NCI-H69 (cell line): ENCODE data around the gene EXOC4.
"Not testable (repeated sequence)": the region's sequence is repeated elsewhere in the genome, so short reads cannot be mapped to it uniquely, and the experiment has no call there.

ENCODE experiments used
- DNase-seq: peaks from one replicate; lab custom pipeline; 2025; lab: John Stamatoyannopoulos, UW

EXOC4 gene

GRCh38 chr7:133751079-133751478, 498.2 kb downstream of the EXOC4 start:
- no peak for DNase-seq

DNA sequence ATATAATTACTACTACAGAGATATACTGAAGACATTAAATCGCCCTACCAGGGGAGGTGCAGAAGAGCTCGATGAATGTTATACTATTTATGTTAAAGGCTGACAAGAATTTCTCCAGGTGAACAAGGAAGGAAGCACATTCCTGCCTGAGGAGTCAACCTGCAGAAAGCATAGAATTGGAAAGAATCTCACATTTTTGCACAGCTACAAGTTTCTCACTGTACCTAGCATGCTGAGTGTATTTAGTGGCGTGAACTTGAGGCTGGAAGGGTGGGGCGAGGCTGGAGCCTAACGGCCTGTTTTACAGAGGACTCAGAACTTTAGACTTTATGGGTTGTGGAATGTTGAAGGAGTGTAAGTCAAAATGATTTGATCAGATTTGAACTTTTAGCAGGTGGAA, 500.6 kb downstream of the EXOC4 start:
- DNase-seq: no peak

- DNase-seq: peak; percentile 70
These were observed 501.8 kb downstream of the EXOC4 start for GRCh38 chr7:133754708-133755107.

GRCh38 chr7:133755901-133756300, 503.0 kb downstream of the EXOC4 start:
- peak; percentile 89 for DNase-seq

- no peak for DNase-seq
These were observed 508.6 kb downstream of the EXOC4 start for GRCh38 chr7:133761443-133761842.

DNA sequence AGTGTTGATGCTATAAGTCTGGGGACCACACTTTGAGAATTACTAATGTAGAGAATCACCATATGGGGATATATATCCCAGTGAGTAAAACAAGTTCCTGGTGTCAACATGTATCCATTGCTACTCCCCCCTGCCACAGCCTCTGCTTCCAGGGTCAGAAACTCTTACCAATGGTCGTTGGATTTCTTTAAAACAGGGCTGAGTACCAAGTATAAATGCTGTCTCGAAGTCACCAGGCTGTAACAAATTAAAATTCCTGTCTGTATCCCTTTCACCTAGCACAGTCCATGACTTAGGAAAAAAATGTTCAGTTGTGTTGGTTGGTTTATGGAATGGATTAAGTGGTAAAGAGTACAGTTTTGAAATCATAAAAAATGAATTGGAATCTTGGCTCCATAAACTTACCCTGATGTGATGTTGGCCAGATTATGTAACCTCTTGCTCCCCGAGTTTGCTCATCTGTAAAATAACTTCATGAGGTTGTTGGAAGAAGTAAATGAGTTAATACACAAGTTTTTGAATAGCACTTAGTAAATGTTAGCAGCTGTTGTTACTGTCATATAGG, 510.3 kb downstream of the EXOC4 start:
- no peak for DNase-seq

- DNase-seq: no peak
These were observed 516.8 kb downstream of the EXOC4 start for GRCh38 chr7:133769668-133770067.

DNA sequence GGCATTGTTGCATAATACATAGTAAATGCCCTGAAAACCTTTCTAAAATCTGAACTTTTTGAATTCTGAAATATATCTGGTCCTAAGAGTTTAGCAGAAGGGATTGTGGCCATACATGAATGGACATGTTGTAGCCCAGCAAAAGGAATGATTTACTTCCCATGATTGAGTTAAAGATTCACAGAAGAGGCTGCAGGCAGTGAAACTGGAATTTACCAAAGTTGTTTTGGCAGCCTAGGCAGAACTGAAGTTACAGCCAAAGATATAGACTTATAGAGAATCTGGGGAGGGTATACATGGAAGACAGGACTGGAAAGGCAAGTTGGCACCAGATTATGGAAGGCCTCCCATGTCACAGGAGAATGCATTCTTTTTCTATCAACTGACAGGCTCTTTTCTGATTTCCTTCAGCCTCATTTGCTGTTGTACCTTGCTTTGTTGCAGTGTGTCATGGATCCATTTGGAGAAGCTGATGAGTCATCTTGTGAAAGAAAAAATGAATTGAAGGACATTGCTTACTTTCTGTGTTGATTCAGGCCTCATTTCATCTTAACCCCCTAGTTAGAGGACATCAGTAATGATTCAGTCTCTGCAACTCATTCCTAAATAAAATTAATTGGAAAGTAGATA, 518.1 kb downstream of the EXOC4 start:
- peak; percentile 96 for DNase-seq

GRCh38 chr7:133771788-133772419, 519.0 kb downstream of the EXOC4 start:
- DNase-seq: peak; percentile 98

DNA sequence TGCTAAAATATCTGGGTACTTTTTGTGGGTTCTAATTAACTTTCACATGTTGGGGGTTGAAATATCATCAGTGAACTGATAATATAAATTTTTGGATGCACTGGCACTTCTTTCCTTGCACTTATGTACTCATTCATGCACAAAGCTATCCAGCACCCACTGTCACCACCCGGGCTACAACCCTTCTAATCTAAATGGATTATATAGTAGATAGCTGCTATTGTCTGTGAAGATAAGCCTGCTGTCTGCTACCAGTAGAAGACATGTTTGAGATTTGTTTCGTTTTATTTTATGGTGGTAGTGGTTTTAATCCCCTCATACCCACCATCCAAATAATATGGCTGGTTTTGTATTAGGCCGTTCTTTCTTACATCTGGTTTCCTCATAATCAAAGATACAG, 520.7 kb downstream of the EXOC4 start:
- no peak for DNase-seq

- peak; percentile 93 for DNase-seq
These were observed 522.3 kb downstream of the EXOC4 start for GRCh38 chr7:133775201-133775600.

GRCh38 chr7:133776266-133776665, 523.4 kb downstream of the EXOC4 start:
- peak; percentile 98 for DNase-seq

DNA sequence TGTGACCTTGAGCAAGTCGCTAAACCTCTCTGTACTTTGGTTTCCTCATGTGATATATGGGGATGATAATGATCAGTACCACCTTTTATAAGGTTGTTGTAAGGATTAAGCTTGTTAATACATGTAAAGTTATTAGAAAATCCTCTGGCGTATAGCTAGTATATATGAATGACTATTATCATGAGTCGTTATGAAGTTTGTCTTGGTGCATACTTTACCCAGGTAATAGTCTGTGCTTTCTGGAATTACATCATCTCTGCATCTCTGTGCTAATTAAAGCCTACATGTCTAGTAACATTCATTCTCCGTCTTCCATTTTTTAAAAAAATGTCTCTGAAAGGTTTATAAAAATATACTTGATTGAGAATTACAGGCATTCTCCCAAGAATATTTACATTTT, 524.8 kb downstream of the EXOC4 start:
- no peak for DNase-seq

DNA sequence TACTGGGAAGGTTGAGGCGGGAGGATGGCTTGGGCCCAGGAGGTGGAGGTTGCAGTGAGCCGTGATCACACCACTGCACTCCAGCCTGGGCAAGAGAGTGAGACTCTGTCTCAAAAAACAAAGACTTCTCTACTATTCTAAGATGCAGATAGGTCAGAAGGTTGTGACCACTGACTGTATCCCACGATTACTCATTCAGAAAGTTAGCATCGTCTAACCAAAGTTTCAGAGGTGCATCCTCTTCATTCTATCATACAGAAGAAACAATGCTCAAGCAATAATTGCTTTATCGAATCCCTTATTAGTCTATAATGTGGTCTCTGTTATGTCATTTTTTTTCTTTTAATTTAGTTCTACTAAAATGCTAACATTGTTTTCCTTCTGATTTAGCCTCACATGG, 525.6 kb downstream of the EXOC4 start:
- no peak for DNase-seq

- DNase-seq: not testable (repeated sequence)
These were observed 526.7 kb downstream of the EXOC4 start for GRCh38 chr7:133779538-133779937.

DNA sequence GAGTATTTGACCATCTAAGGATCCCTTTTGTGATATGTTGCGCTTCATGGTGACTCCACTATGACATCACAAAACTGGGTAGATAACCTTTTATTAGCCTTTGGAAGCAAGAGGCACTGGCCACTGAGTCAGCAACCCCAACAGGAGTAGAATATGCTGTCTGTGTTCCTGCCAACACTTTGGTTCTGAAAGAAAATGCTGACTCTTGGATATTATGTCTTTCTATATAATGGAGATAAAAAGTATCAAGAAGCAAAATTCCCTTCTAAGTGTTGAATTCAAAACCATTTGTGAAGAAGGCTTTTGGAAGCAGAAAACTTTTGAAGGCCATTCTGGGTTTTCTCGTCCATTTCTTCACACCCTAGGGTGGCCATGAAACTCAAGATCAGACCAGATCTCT, 528.0 kb downstream of the EXOC4 start:
- DNase-seq: no peak

DNA sequence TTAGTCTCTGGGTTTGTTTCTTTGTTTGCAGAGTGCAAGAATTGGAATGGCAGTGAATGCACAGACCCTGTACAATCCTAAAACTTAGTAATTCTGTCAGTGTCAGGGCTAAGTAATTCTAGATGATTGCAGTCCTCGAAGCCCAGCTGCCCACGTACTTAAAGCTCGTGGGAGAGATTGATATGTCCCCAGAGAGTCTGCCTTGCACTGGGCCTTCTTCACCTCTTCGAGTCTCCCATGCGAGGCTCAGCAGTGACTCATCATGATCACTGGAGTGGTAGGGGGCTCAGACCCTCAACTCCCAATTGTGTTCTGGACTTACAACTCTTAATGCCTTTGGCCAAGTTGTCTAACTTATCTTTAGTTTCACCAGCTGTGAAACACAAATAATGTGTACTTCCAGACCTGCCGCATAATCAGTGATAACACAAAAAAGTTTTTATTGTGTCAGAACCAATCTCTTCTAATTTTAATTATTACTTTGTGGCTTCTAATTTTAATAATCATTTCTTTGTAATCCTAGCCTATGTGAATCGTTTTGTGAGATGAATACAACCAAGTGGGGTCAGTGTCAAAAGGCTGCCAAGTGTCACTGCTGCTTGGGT, 528.7 kb downstream of the EXOC4 start:
- peak; percentile 84 for DNase-seq

- no peak for DNase-seq
These were observed 529.6 kb downstream of the EXOC4 start for GRCh38 chr7:133782470-133782869.

DNA sequence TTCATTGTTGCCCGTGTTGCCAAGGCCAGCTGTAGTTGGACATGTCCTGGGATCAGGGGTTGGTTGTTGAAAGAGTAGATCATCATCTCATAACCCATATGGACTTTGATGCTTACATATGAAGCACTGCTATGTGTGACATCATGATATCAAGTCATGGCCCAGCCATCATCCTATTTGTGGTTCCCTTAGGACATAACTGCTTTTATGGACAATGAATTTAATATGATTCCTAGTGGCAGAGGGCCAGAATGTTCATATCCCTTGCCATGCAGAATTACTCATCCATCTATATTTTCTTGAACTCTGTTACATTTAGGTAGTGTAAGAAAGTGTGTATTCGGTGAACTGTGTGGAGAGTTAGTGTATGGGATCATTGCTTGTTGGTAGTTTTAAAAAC, 530.4 kb downstream of the EXOC4 start:
- DNase-seq: peak; percentile 76

GRCh38 chr7:133784486-133785001, 531.7 kb downstream of the EXOC4 start:
- DNase-seq: peak; percentile 96

DNA sequence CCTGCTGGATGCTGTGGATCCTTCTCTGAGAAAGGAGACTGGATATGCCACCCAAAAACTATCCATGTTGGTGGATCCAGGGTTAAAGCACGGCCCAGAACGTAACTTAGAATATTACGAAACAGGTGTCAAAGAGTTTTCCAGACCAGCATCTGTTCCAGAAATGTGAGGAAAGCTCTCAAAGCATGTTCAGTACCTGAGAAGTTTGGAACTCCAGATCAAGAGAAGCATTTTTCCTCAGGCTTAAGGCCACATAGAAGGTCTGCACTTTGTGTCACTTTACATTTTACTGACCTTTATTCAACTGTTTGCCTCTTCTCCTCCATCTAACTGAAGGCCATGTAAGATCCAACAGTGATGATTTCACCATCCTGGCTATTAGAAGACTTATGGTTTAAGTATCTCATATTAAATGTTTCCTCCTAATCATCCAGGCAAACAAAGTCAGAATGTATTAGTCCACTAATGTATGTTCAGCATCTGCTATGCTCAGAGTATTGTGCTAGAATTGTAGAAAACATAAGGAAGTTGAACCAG, 533.6 kb downstream of the EXOC4 start:
- no peak for DNase-seq

DNA sequence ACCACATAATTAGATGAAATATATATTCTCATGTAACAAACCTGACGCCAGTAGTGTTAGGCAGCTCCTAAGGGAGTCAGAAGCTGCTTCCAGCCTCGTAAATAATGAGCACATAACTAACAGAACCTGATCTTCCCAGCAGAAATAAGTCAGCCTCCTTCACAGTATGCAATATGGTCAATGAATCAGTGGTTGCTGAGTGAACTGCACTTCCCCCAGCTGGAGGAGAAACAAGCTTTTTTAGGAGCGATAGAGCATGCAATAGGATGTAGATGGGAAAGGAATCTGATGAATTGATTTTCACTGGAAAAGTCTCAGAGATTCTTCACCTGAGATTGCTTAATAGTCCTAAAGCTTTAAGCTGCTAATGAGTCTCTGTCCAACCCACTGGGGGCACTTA, 537.1 kb downstream of the EXOC4 start:
- DNase-seq: peak; percentile 85

- no peak for DNase-seq
These were observed 538.0 kb downstream of the EXOC4 start for GRCh38 chr7:133790911-133791310.
